Nephron progenitor cell (in vitro differentiated cells): ENCODE measurements around the gene TCF7L2.
A peak's percentile ranks its signal among the peaks of the same experiment; 100 is the strongest.

Experiments used
- DNase-seq: peaks from one replicate; pipeline ENCODE4 v3.0.0; 2021
- H3K27ac Mint-ChIP-seq: 2 replicates; pipeline ENCODE4 v1.8.0; 2021; ENCODE audit warnings: mild to moderate bottlenecking, moderate library complexity, mixed read lengths
- H3K27me3 Mint-ChIP-seq: 2 replicates; pipeline ENCODE4 v1.8.0; 2021; ENCODE audit warnings: mild to moderate bottlenecking, low read depth, mixed read lengths; ENCODE audit not compliant: poor library complexity
- H3K36me3 Mint-ChIP-seq: 2 replicates; pipeline ENCODE4 v1.8.0; 2021; ENCODE audit warnings: low read depth, mixed read lengths
- H3K4me1 Mint-ChIP-seq: 2 replicates; pipeline ENCODE4 v1.8.0; 2021; ENCODE audit warnings: mixed read lengths
- H3K4me3 Mint-ChIP-seq: 2 replicates; pipeline ENCODE4 v1.8.0; 2021; ENCODE audit warnings: mild to moderate bottlenecking, moderate library complexity, mixed read lengths
- H3K9me3 Mint-ChIP-seq: 2 replicates; pipeline ENCODE4 v1.8.0; 2021; ENCODE audit warnings: mild to moderate bottlenecking, moderate library complexity, mixed read lengths
- CTCF ChIP-seq: fragments of 200-600 bp; sonication (generic); IDR thresholded peaks from 2 replicates; pipeline ENCODE4 v1.5.0; 2021; ENCODE audit warnings: antibody characterized with exemption

TCF7L2 gene

DNA sequence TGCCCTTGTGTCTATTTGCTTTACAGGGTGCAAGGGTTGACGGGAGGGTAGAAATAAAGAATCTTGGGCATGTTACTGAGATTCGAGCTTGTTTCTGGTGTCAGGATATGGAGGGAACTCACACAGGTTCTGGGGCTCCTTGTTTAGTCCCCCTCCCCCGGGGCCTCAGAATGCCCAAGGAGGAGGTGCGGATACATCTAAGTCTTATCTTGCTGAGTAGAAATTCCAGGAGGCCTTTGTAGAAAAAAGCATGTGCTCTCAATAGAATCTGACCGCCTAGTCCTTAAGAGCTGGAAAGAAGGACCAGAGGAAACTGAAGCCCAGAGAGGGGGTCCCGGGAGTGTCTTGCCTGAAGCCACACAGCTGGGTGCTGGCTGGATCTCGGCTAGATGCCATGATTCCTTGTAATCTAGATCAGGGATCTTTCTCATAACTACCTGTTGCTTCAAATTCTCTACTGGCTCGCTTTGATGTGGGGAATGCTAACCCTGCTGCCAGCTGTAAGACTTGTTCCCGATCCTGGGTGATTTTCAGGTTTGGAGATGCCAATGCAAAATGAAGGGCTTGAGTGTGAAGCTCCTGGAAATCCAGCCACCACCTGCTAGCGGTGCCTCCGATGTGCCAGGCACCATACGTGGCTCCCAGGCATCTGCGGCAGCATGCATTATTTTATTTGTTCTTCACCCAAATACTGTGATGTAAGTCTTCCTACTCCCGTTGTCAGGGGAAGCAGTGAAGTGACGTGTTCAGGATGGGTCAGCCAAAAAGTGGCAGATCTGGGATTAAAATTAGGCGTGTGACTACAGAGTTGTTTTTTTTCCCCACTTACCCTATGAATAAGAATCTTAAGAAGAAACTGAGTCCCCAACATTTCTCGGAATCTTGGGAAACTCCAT, 226.0 kb downstream of the TCF7L2 start:
- peaks cover 3% of the 10 kb centered on the region for H3K27me3 Mint-ChIP-seq
- DNase-seq: no peak
- no peak for TF ChIP-seq CTCF
- H3K9me3 Mint-ChIP-seq: no peaks in the 10 kb centered on the region
- no peak overlapping the region for H3K4me3 Mint-ChIP-seq
- no peaks in the 10 kb centered on the region for H3K36me3 Mint-ChIP-seq
- H3K4me1 Mint-ChIP-seq: peaks cover 15% of the 10 kb centered on the region
- no peak overlapping the region for H3K27ac Mint-ChIP-seq

DNA sequence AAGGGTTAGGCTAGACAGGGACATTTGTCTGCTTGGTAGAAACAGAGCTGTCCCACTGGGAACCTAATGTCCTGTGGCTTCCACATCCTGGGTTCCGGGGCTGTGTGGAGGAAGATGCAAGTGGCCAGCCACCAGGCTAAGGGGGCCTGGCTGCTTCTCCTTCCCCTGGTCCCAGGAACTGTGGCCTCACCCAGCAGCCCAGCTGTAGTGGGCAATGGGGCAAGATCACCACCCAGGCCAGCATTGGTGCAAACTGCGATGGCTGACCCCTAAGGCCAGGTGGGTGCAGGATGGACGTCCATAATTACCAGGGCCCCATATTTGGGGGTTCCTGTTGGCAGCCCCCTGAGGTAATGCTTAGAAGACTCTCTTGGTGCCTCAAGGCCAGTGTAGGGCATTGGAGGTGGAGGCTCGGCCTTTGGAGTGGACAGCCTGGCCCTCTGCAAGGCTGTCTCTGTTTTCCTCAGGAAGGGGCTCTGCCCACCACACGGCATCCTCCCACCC, 226.7 kb downstream of the TCF7L2 start:
- H3K4me3 Mint-ChIP-seq: no peak overlapping the region
- no peaks in the 10 kb centered on the region for H3K9me3 Mint-ChIP-seq
- peaks cover 15% of the 10 kb centered on the region for H3K4me1 Mint-ChIP-seq
- no peak overlapping the region for H3K27ac Mint-ChIP-seq
- peaks cover 3% of the 10 kb centered on the region for H3K27me3 Mint-ChIP-seq
- DNase-seq: no peak
- H3K36me3 Mint-ChIP-seq: no peaks in the 10 kb centered on the region
- TF ChIP-seq CTCF: no peak

GRCh38 chr10:113177156-113177935, 227.3 kb downstream of the TCF7L2 start:
- Mint-ChIP-seq H3K27me3 (peaks cover 3% of the 10 kb centered on the region), H3K27ac (peak overlapping the region; percentile 83), H3K4me3 (peak overlapping the region; percentile 36), H3K9me3 (no peaks in the 10 kb centered on the region), H3K36me3 (no peaks in the 10 kb centered on the region), H3K4me1 (peaks cover 15% of the 10 kb centered on the region)
- TF ChIP-seq CTCF: no peak
- peak; percentile 15 for DNase-seq

GRCh38 chr10:113177936-113178335, 227.9 kb downstream of the TCF7L2 start:
- H3K27me3 Mint-ChIP-seq: peaks cover 3% of the 10 kb centered on the region
- H3K27ac Mint-ChIP-seq: peak overlapping the region; percentile 22
- no peaks in the 10 kb centered on the region for H3K9me3 Mint-ChIP-seq
- TF ChIP-seq CTCF: no peak
- peaks cover 15% of the 10 kb centered on the region for H3K4me1 Mint-ChIP-seq
- H3K4me3 Mint-ChIP-seq: no peak overlapping the region
- no peaks in the 10 kb centered on the region for H3K36me3 Mint-ChIP-seq
- no peak for DNase-seq

- Mint-ChIP-seq H3K4me1 (peaks cover 15% of the 10 kb centered on the region), H3K27ac (no peak overlapping the region), H3K27me3 (peaks cover 3% of the 10 kb centered on the region), H3K4me3 (no peak overlapping the region), H3K9me3 (no peaks in the 10 kb centered on the region), H3K36me3 (no peaks in the 10 kb centered on the region)
- no peak for DNase-seq
- no peak for TF ChIP-seq CTCF
Observed at GRCh38 chr10:113178771-113179170, 228.7 kb downstream of the TCF7L2 start.
